NCI-H510A treated with DMSO at 0.1 percent for 48 hours (cell line): ENCODE results near the gene PSMF1.

ENCODE experiments used
- DNase-seq: peaks from one replicate; lab custom pipeline; 2025; lab: John Stamatoyannopoulos, UW

The PSMF1 gene

GRCh38 chr20:1164871-1165270 lies 46.5 kb downstream of the PSMF1 start:
- no peak for DNase-seq

- no peak for DNase-seq
Measured at GRCh38 chr20:1165521-1165920, 47.1 kb downstream of the PSMF1 start.

- no peak for DNase-seq
Measured at GRCh38 chr20:1165941-1166340, 47.5 kb downstream of the PSMF1 start.

DNA sequence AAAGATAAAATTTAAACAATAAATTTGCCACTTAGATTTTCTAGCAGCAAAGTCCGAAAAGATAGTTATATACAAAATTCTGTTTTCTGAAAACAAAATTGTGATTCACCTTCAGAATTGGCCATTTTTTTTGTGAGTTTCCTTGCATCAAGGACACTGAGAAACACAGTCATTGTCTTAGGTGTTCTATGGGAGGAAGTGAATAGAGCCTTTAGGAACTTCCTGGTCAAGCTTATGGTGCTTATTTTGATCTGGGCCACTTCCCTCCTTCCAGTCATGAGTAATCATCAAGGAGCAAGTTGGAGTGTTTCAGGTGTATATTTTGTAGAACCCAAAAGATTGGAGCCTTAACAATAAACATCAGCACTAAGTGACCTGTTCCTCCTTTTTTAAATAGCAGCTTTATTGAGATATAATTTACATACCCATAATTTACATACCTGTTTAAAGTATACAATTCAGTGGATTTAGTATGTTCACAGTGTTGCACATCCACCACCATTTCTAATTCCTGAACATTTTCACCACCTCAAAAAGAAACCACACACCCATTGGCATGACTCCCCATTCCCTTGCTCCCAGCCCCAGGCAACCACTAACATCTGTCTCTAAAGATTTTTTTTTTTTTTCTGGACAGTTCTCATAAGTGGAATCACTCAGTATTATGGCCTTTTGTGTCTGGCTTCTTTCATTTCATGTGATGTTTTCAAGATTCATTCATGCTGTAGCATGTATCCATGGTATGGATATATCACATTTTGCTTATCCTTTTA lies 48.7 kb downstream of the PSMF1 start:
- DNase-seq: no peak

DNA sequence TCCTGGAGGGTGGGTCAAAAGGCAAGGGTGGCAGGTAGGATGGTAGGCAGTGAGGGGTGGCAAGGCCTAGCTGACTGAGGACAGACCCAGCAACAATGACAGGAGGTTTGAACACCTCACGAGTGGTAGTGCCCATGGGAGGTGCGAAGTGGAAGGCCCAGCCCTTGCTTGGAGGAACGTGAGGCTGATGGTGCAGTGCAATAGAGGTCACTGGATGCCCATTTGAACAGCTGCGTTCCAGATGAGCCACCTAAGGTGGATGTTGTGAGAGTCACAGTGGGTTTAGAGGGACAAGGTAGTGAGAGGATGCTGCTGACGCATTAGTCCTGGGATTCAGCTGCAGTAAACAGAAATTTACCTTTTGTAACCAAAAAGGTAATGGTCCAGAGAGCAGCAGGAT lies 50.8 kb downstream of the PSMF1 start:
- no peak for DNase-seq

GRCh38 chr20:1171461-1172093 lies 53.2 kb downstream of the PSMF1 start:
- DNase-seq: no peak

DNA sequence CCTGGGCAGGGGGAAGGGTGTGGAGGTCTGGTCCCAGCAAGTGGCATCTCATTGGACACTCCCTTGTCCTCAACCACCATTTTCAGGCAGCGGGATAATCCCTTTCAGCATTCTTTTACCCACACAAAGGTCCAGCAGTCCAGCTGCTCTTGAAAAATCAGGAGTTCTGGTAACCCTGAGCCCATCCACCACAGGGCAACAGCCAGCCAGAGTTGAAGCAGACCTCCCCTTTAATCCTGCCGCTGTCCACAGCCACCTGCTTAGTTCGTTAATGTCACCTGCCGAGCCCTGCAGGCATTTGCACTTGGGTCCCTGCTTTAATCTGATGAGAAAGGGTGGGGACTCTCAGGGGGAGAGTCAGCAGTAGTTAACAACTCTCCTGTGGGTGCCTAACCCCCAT lies 55.3 kb downstream of the PSMF1 start:
- DNase-seq: no peak

- no peak for DNase-seq
Measured at GRCh38 chr20:1174787-1175186, 56.4 kb downstream of the PSMF1 start.

- DNase-seq: no peak
Measured at GRCh38 chr20:1177680-1178079, 59.3 kb downstream of the PSMF1 start.

DNA sequence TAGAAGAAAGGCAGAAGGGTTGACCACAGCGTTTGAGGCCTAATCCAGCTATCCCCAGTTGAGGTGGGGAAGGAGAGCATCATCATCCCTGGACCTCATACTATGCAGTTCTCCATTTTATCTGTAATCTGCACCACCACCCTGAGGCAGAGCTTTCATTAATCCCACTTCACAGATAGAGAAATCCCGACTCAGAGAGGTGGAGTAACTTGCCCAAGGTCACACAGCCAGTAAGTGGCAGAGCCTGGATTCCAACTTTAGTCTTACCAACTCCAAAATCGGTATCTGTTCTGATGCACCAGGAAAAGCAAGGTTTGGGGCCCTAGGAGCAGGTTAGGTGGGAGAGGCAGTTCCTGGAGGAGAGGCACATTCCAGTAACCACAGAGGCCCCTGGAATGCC lies 59.7 kb downstream of the PSMF1 start:
- no peak for DNase-seq

- no peak for DNase-seq
Measured at GRCh38 chr20:1178623-1179022, 60.2 kb downstream of the PSMF1 start.

DNA sequence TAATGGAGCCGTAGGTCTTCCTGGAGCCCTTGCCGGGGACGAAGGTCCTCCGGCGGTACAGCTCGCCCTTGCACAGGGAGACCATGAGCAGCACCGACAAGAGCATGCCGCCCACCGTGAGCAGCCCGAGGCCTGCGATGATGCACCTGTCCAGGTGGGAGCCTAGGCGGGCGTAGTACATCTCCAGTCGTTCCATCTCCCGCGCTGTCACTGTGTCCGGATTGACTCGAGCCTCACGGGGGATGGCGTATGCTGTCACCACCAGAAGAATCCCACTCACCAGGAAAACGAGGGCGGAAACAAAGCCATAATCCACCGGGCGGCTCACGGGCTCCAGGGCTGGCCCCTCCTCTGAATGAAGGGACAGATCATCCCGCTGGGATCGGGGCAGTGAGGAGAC lies 62.5 kb downstream of the PSMF1 start:
- no peak for DNase-seq

- DNase-seq: no peak
Measured at GRCh38 chr20:1182106-1182505, 63.7 kb downstream of the PSMF1 start.

DNA sequence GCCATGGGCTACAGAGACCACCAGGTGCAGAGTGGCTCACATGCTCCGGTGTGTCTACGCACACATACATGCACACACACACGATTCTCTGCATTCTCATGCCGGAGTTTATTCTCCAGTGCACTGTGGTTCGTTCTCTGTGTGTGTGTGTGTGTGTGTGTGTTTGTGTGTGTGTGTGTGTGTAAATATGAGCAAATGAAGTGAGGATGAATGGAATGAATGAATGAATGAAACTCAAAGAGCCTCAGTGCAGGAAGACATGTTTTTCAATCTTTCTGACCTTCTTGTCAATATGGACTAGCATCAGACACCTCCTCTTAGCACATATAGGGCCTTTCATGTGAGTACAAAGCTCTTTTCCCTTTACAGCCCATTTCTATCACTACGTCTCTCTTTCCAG lies 64.8 kb downstream of the PSMF1 start:
- no peak for DNase-seq

DNA sequence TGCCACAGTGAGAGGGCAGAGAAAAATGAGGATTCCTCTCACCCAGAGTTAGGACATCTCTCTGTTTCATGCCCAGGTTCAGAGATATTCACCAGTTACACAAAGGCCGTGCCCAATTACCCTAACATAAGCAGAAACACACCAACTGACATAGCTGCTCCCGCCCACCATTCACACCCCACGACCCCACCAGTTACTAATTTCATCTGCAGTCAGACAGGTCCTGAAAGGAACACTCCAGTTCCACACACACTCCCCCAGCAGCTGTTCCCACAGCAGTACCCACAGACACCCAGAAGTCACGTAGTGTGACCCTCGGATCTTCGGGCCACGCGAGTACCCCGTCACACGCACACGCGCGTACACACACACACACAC lies 65.8 kb downstream of the PSMF1 start:
- DNase-seq: no peak

DNA sequence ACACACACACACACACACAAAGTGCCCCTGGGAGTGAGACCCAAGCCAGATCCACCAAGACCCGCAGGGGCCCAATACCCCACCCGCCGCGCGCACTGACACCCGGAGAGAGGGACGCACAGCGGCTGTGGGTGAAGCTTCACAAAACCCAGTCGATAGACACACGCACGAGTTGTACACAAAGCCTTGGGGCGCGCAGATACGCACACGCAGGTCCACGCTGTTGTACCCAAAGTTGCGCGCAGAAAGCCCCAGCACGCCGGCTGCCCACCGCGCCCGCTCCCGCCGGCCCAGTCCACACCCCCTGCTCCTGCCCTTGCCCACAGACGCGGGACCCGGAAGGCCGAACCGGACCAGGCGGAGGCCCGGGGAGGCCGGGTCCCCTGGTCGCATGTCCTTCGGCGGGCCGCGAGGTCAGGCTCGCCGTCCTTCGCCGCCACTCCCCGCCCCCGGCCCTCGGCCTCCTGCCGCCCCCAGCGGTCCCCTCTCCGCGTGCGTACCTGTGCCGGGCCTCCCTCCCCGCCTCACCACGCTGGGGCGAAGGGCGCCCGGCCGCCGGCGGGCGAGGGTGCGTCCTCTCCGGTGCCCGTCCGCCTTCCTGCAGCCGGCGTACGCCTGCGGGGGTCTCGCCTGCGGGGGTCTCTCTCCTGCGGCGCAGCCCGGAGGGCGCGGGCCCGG lies 66.4 kb downstream of the PSMF1 start, which contains the start of gene TMEM74B:
Gene TMEM74B, minus strand, starts transcription at position 344 of the 678 bp plus-strand sequence. CDS start 1,180 bp downstream, outside the sequence.
- DNase-seq: no peak

GRCh38 chr20:1185316-1185741 lies 66.9 kb downstream of the PSMF1 start:
- DNase-seq: peak; percentile 31

- peak; percentile 57 for DNase-seq
Measured at GRCh38 chr20:1185790-1186334, 67.5 kb downstream of the PSMF1 start.

GRCh38 chr20:1186367-1186991 lies 68.1 kb downstream of the PSMF1 start:
- DNase-seq: no peak

GRCh38 chr20:1187605-1188171 lies 69.3 kb downstream of the PSMF1 start:
- no peak for DNase-seq

DNA sequence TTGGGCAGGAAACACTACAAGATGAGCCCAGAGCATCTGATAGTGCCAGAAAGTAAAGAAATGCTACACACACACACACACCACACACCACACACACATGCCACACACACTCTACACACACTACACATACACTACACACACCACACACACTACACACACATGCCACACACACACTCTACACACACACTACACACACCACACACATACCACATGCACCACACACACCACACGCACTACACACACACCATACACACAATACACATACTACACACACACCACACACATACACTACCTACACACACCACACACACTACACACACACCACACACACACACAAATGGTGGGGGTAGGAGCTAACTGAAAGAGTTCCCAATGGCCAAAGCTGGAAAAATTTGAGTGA lies 69.9 kb downstream of the PSMF1 start:
- DNase-seq: no peak

DNA sequence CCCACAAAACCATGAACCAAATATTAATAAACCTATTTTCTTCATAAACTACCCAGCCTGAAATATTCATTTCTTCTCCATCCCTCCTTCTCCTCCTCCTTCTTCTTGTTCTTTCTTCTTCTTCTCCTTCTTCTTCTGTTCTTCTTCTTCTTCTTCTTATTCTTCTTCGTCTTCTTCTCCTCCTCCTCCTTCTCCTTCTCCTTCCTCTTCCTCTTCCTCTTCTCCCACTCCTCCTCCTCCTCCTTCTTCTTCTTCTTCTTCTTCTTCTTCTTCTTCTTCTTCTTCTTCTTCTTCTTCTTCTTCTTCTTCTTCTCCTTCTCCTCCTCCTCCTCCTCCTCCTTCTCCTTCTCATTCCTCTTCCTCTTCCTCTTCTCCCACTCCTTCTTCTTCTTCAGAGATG lies 71.4 kb downstream of the PSMF1 start:
- DNase-seq: no peak
